A549 (cell line): ENCODE results near the gene OPRM1. TPM values are rescaled to one million over a fixed set of nuclear protein-coding genes. Genes with fewer than 3 reads are reported as not detected.

Source experiments
- ATAC-seq, 2 experiments: fragments of 200-7000 bp in 1 of 2; fragments of >200 bp in 1 of 2; cut with Nextera tagmentation in 1 of 2; cut with Tn5 transposase in 1 of 2; 3 replicates each; pipeline versions ENCODE4 v1.8.0 to v1.9.1; 2018 to 2020; ENCODE audit warnings: mild to moderate bottlenecking in 1 of 2, moderate library complexity in 1 of 2
- CTCF ChIA-PET: fragments of 300-600 bp; sonication (Branson Sonifier 250); formaldehyde crosslinking; extraction: SDS; loops from one replicate; lab custom pipeline; 2021; ENCODE audit warnings: antibody characterized with exemption, inconsistent platforms; lab: Yijun Ruan, JAX
- POLR2A ChIA-PET: fragments of 350-600 bp; formaldehyde crosslinking; extraction: SDS; loops from one replicate; lab custom pipeline; 2021; ENCODE audit warnings: antibody characterized with exemption, inconsistent platforms; lab: Yijun Ruan, JAX
- DNase-seq, 2 experiments: peaks; one replicate each; pipeline versions ENCODE4 v3.0.0 to v3.0.0-alpha.2; 2011 to 2016; ENCODE audit warnings: low read depth in 1 of 2, low spot score in 1 of 2
- FAIRE-seq: peaks from 2 replicates; lab custom pipeline; 2011; peaks lifted over from hg19 to GRCh38; lab: Jason Lieb, UNC
- H3K27ac ChIP-seq, 2 experiments: fragments of >200 bp; sonication (Bioruptor Twin); formaldehyde crosslinking; 3 replicates each; pipeline ENCODE4 v1.5.1; 2016 to 2017
- H3K4me1 ChIP-seq: fragments of >200 bp; sonication (Bioruptor Twin); formaldehyde crosslinking; 3 replicates; pipeline ENCODE4 v1.6.1; 2016
- H3K4me2 ChIP-seq: fragments of >200 bp; sonication (Bioruptor Twin); formaldehyde crosslinking; 3 replicates; pipeline ENCODE4 v1.6.1; 2016
- H3K4me3 ChIP-seq: fragments of >200 bp; sonication (Bioruptor Twin); formaldehyde crosslinking; 3 replicates; pipeline ENCODE4 v1.5.1; 2016
- H3K9me3 ChIP-seq: fragments of >200 bp; sonication (Bioruptor Twin); formaldehyde crosslinking; 3 replicates; pipeline ENCODE4 v1.6.1; 2016
- BHLHE40 ChIP-seq: IDR thresholded peaks from 2 replicates; pipeline ENCODE4 v1.6.1; 2012; ENCODE audit warnings: low read depth, low read length, inconsistent platforms
- CHD2 ChIP-seq: fragments of 150-350 bp; IDR thresholded peaks from 2 replicates; pipeline ENCODE4 v1.6.1; 2014; ENCODE audit warnings: low read length; ENCODE audit not compliant: partially characterized antibody
- CHD4 ChIP-seq: fragments of 200-600 bp; sonication (generic); IDR thresholded peaks from 2 replicates; pipeline ENCODE4 v1.6.1; 2016; ENCODE audit warnings: antibody characterized with exemption, mild to moderate bottlenecking, borderline replicate concordance
- EHF ChIP-seq: fragments of 250-450 bp; sonication (Bioruptor Pico); IDR thresholded peaks from 2 replicates; pipeline ENCODE4 v1.5.0; 2020; ENCODE audit warnings: mild to moderate bottlenecking
- EP300 ChIP-seq, 2 experiments: fragments of >200 bp; sonication (Bioruptor Twin); formaldehyde crosslinking; IDR thresholded peaks; 2 replicates in 1 of 2; 3 replicates in 1 of 2; pipeline ENCODE4 v1.6.1; 2016 to 2017
- GATA3 ChIP-seq: IDR thresholded peaks from 2 replicates; pipeline ENCODE4 v1.6.1; 2012; ENCODE audit warnings: borderline replicate concordance
- HDAC2 ChIP-seq: fragments of 200-600 bp; sonication (generic); IDR thresholded peaks from 2 replicates; pipeline ENCODE4 v1.6.1; 2016
- HOXA7 ChIP-seq: fragments of 250-450 bp; sonication (Bioruptor Pico); IDR thresholded peaks from 2 replicates; pipeline ENCODE4 v1.5.0; 2020; ENCODE audit warnings: mild to moderate bottlenecking, moderate library complexity
- HOXB5 ChIP-seq: fragments of 250-450 bp; sonication (Bioruptor Pico); IDR thresholded peaks from 2 replicates; pipeline ENCODE4 v1.5.0; 2020; ENCODE audit warnings: mild to moderate bottlenecking, moderate library complexity
- JUNB ChIP-seq: fragments of >200 bp; sonication (Bioruptor Twin); formaldehyde crosslinking; IDR thresholded peaks from 2 replicates; pipeline ENCODE4 v1.6.1; 2016
- KDM5A ChIP-seq: fragments of 200-600 bp; sonication (generic); IDR thresholded peaks from 2 replicates; pipeline ENCODE4 v1.6.1; 2016; ENCODE audit warnings: antibody characterized with exemption, mild to moderate bottlenecking
- MAZ ChIP-seq: fragments of 150-350 bp; IDR thresholded peaks from 2 replicates; pipeline ENCODE4 v1.6.1; 2014; ENCODE audit warnings: antibody characterized with exemption, low read depth, low read length, borderline replicate concordance
- NFE2L2 ChIP-seq: fragments of 150-350 bp; conservative IDR thresholded peaks from 2 replicates; pipeline ENCODE4 v1.6.1; 2014; ENCODE audit warnings: low read length
- NPAS2 ChIP-seq: fragments of 250-450 bp; sonication (Bioruptor Pico); IDR thresholded peaks from 2 replicates; pipeline ENCODE4 v1.8.0; 2022; ENCODE audit warnings: mild to moderate bottlenecking, moderate library complexity, borderline replicate concordance
- NR3C1 ChIP-seq: fragments of >200 bp; sonication (Bioruptor Twin); formaldehyde crosslinking; IDR thresholded peaks from 3 replicates; pipeline ENCODE4 v1.6.1; 2017
- PBX3 ChIP-seq: IDR thresholded peaks from 2 replicates; pipeline ENCODE4 v1.6.1; 2012
- POLR2A ChIP-seq: IDR thresholded peaks from 2 replicates; pipeline ENCODE4 v1.6.1; 2012; ENCODE audit warnings: mild to moderate bottlenecking, low read length
- RAD21 ChIP-seq, 2 experiments: fragments of >200 bp in 1 of 2; sonication (Bioruptor Twin) in 1 of 2; formaldehyde crosslinking in 1 of 2; IDR thresholded peaks in 1 of 2; conservative IDR thresholded peaks in 1 of 2; 2 replicates in 1 of 2; 3 replicates in 1 of 2; pipeline ENCODE4 v1.6.1; 2012 to 2018; ENCODE audit warnings: inconsistent platforms in 1 of 2
- RCOR1 ChIP-seq: fragments of 150-350 bp; IDR thresholded peaks from 2 replicates; pipeline ENCODE4 v1.6.1; 2014; ENCODE audit warnings: antibody characterized with exemption, low read length, low read depth
- RFX5 ChIP-seq: fragments of 450-650 bp; IDR thresholded peaks from 2 replicates; pipeline ENCODE4 v1.7.1; 2014; ENCODE audit warnings: antibody characterized with exemption, mild to moderate bottlenecking, moderate library complexity
- RNF2 ChIP-seq: fragments of 200-600 bp; sonication (generic); IDR thresholded peaks from 2 replicates; pipeline ENCODE4 v1.6.1; 2016; ENCODE audit warnings: low read depth, mild to moderate bottlenecking, antibody characterized with exemption, moderate library complexity, borderline replicate concordance
- SMC3 ChIP-seq: fragments of >200 bp; sonication (Bioruptor Twin); formaldehyde crosslinking; IDR thresholded peaks from 3 replicates; pipeline ENCODE4 v1.6.1; 2018; ENCODE audit warnings: inconsistent platforms
- WGBS: methylation state at CpG from one replicate; pipeline ENCODE4 v1.1.6; 2017; ENCODE audit errors: missing lambda C conversion rate; 5-methylcytosine and 5-hydroxymethylcytosine counted together
- polyA plus RNA-seq, 4 experiments: library from polyadenylated mRNA; depleted of rRNA in 3 of 4; stranded (reverse); fragments of >200 nt; fragmentation: RNase III in 1 of 4; extraction: RNeasy Plus Mini Kit Qiagen cat#74134 plus additional on column Dnase treatment in 1 of 4; gene quantifications; 2 replicates in 3 of 4; 3 replicates in 1 of 4; pipeline ENCODE4 v1.2.3, GENCODE V29; 2011 to 2017
- TF ChIP-seq, protein P1 (sequence below): fragments of 200-600 bp; sonication (generic); IDR thresholded peaks from 2 replicates; pipeline ENCODE4 v1.6.1; 2016; ENCODE audit warnings: antibody characterized with exemption, mild to moderate bottlenecking, moderate library complexity
- TF ChIP-seq, protein P2 (sequence below): fragments of >200 bp; sonication (Bioruptor Twin); formaldehyde crosslinking; IDR thresholded peaks from 3 replicates; pipeline ENCODE4 v1.6.1; 2016
- TF ChIP-seq, protein P3 (sequence below): fragments of 450-650 bp; IDR thresholded peaks from 2 replicates; pipeline ENCODE4 v1.6.1; 2014; ENCODE audit warnings: antibody characterized with exemption
- TF ChIP-seq, protein P4 (sequence below): fragments of 250-450 bp; sonication (Bioruptor Pico); IDR thresholded peaks from 2 replicates; pipeline ENCODE4 v1.5.0; 2020; ENCODE audit warnings: low read depth, mild to moderate bottlenecking, moderate library complexity

The OPRM1 gene
- polyA plus RNA-seq, 2 of the 4 experiments (the other 2 are of a cell fraction): not detected

GRCh38 chr6:154002894-154003293 is 36.1 kb upstream of the OPRM1 start:
- H3K4me1 ChIP-seq: no peaks in the 10 kb centered on the region
- no peak overlapping the region for H3K4me2 ChIP-seq
- DNase-seq: no peak
- FAIRE-seq: no peak
- no peak for ATAC-seq
- H3K27ac ChIP-seq: no peak overlapping the region
- POLR2A ChIA-PET: no interaction called here
- CTCF ChIA-PET: no interaction called here
- WGBS: 5% methylated on average over 4 of the region's 5 CpGs
- no peak for TF ChIP-seq RAD21 (conservative IDR thresholded peaks at IDR 0.05 in 1 of 2, IDR thresholded peaks at IDR 0.05 in 1 of 2)
- TF ChIP-seq NR3C1: no peak
- no peak for TF ChIP-seq HDAC2
- no peak for TF ChIP-seq GATA3
- no peak for TF ChIP-seq NFE2L2
- TF ChIP-seq RNF2: no peak
- TF ChIP-seq EHF (CRISPR knock-in tag): no peak
- no peak for TF ChIP-seq RCOR1
- no peak for TF ChIP-seq SMC3
- no peak for TF ChIP-seq HOXB5
- TF ChIP-seq BHLHE40: no peak
- TF ChIP-seq KDM5A: no peak
- TF ChIP-seq, protein P1, sequence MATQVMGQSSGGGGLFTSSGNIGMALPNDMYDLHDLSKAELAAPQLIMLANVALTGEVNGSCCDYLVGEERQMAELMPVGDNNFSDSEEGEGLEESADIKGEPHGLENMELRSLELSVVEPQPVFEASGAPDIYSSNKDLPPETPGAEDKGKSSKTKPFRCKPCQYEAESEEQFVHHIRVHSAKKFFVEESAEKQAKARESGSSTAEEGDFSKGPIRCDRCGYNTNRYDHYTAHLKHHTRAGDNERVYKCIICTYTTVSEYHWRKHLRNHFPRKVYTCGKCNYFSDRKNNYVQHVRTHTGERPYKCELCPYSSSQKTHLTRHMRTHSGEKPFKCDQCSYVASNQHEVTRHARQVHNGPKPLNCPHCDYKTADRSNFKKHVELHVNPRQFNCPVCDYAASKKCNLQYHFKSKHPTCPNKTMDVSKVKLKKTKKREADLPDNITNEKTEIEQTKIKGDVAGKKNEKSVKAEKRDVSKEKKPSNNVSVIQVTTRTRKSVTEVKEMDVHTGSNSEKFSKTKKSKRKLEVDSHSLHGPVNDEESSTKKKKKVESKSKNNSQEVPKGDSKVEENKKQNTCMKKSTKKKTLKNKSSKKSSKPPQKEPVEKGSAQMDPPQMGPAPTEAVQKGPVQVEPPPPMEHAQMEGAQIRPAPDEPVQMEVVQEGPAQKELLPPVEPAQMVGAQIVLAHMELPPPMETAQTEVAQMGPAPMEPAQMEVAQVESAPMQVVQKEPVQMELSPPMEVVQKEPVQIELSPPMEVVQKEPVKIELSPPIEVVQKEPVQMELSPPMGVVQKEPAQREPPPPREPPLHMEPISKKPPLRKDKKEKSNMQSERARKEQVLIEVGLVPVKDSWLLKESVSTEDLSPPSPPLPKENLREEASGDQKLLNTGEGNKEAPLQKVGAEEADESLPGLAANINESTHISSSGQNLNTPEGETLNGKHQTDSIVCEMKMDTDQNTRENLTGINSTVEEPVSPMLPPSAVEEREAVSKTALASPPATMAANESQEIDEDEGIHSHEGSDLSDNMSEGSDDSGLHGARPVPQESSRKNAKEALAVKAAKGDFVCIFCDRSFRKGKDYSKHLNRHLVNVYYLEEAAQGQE: no peak
- TF ChIP-seq PBX3: no peak
- H3K9me3 ChIP-seq: no peaks in the 10 kb centered on the region
- H3K4me3 ChIP-seq: no peak overlapping the region

DNA sequence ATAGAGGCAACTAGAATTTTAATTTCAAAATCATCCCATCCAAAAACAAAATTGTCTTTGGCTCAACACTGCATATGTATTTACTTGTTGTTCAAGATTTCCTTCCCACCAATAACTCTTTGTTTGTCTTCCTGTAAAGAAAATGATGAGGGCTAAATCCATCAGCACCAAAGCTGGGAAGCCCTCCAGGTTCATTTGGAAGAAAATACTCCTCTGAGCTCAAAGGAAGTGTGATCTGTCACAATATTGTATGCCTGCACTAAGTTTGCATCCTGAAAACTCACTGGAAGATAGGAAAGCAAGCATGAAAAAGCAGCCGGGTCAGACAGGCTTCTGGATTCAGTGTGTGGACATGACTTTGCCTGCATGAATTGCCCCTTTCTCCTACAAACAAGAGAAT is 28.7 kb upstream of the OPRM1 start:
- no peaks in the 10 kb centered on the region for H3K9me3 ChIP-seq
- ChIA-PET CTCF (no interaction called here), POLR2A (no interaction called here)
- H3K27ac ChIP-seq: no peak overlapping the region
- TF ChIP-seq HOXA7: no peak
- TF ChIP-seq POLR2A: no peak
- WGBS: 9% methylated on average over 1 of the region's 1 CpG
- no peak for ATAC-seq
- no peak for FAIRE-seq
- no peaks in the 10 kb centered on the region for H3K4me1 ChIP-seq
- no peak overlapping the region for H3K4me3 ChIP-seq
- no peak for DNase-seq
- no peak overlapping the region for H3K4me2 ChIP-seq

- POLR2A ChIA-PET: no interaction called here
Observed at GRCh38 chr6:154012852-154013251, 26.2 kb upstream of the OPRM1 start.

More at GRCh38 chr6:154012852-154013251, 26.2 kb upstream of the OPRM1 start:
- Histone ChIP-seq H3K4me2 (no peak overlapping the region), H3K4me1 (no peaks in the 10 kb centered on the region), H3K9me3 (no peaks in the 10 kb centered on the region), H3K27ac (no peak overlapping the region), H3K4me3 (no peak overlapping the region)
- FAIRE-seq (no peak), DNase-seq (no peak), ATAC-seq (no peak)
- 16% methylated on average over 2 of the region's 2 CpGs for WGBS
- TF ChIP-seq, protein P2, sequence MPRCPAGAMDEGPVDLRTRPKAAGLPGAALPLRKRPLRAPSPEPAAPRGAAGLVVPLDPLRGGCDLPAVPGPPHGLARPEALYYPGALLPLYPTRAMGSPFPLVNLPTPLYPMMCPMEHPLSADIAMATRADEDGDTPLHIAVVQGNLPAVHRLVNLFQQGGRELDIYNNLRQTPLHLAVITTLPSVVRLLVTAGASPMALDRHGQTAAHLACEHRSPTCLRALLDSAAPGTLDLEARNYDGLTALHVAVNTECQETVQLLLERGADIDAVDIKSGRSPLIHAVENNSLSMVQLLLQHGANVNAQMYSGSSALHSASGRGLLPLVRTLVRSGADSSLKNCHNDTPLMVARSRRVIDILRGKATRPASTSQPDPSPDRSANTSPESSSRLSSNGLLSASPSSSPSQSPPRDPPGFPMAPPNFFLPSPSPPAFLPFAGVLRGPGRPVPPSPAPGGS: no peak
- TF ChIP-seq, protein P3, sequence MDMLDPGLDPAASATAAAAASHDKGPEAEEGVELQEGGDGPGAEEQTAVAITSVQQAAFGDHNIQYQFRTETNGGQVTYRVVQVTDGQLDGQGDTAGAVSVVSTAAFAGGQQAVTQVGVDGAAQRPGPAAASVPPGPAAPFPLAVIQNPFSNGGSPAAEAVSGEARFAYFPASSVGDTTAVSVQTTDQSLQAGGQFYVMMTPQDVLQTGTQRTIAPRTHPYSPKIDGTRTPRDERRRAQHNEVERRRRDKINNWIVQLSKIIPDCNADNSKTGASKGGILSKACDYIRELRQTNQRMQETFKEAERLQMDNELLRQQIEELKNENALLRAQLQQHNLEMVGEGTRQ: no peak
- TF ChIP-seq HOXA7 (no peak), NR3C1 (no peak), RCOR1 (no peak), MAZ (no peak), EP300 (IDR thresholded peaks at IDR 0.05) (no peak), HDAC2 (no peak), RFX5 (no peak), JUNB (no peak), CHD2 (no peak), BHLHE40 (no peak), CHD4 (no peak), NPAS2 (CRISPR knock-in tag) (no peak)
- TF ChIP-seq, protein P4, sequence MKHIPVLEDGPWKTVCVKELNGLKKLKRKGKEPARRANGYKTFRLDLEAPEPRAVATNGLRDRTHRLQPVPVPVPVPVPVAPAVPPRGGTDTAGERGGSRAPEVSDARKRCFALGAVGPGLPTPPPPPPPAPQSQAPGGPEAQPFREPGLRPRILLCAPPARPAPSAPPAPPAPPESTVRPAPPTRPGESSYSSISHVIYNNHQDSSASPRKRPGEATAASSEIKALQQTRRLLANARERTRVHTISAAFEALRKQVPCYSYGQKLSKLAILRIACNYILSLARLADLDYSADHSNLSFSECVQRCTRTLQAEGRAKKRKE (CRISPR knock-in tag): no peak
- CTCF ChIA-PET: interaction anchor here (1.1 kb wide), 1 partner anchor 9 kb away, joined by 3 read pairs; no protein-coding TSS in a partner anchor
